ENCODE results near the gene EPHA7.
A peak's percentile ranks its signal among the peaks of the same experiment; 100 is the strongest.

Gene EPHA7

GRCh38 chr6:93419304-93420162 lies at the start of gene EPHA7:
Gene EPHA7, minus strand, starts transcription at chr6:93419559. Its CDS starts 218 bp downstream, at chr6:93419341.
- H3K27me3 ChIP-seq (ENCODE audit: insufficient read depth, low read length), result peaks cover 82% of the 10 kb centered on the region
- H3K36me3 ChIP-seq (ENCODE audit: insufficient read depth, low read length), result no peaks in the 10 kb centered on the region
- H3K27ac ChIP-seq (ENCODE audit: low read depth, low read length), result no peak within 1 kb of the TSS
- H3K4me3 ChIP-seq (ENCODE audit: low read depth, low read length), result peak within 1 kb of the TSS; percentile 81
- H3K4me1 ChIP-seq (ENCODE audit: control insufficient read depth, insufficient read depth, low read length, unreplicated experiment), result no peaks in the 10 kb centered on the region
- H3K79me2 ChIP-seq (ENCODE audit: control insufficient read depth, insufficient read depth, low read length, unreplicated experiment), result no peaks in the 10 kb centered on the region
- H2AFZ ChIP-seq (ENCODE audit: low read length, unreplicated experiment), result peak within 1 kb of the TSS; percentile 81

GRCh38 chr6:93468291-93468690 lies 48.9 kb upstream of the EPHA7 start:
- Histone ChIP-seq H3K79me2 (ENCODE audit: control insufficient read depth, insufficient read depth, low read length, unreplicated experiment) (no peaks in the 10 kb centered on the region), H3K4me1 (ENCODE audit: control insufficient read depth, insufficient read depth, low read length, unreplicated experiment) (no peaks in the 10 kb centered on the region), H3K36me3 (ENCODE audit: insufficient read depth, low read length) (no peaks in the 10 kb centered on the region), H3K27ac (ENCODE audit: low read depth, low read length) (no peak overlapping the region), H2AFZ (ENCODE audit: low read length, unreplicated experiment) (peak overlapping the region; percentile 48), H3K4me3 (ENCODE audit: low read depth, low read length) (no peak overlapping the region), H3K27me3 (ENCODE audit: insufficient read depth, low read length) (no peaks in the 10 kb centered on the region)

GRCh38 chr6:93454533-93454932 lies 35.2 kb upstream of the EPHA7 start:
- Histone ChIP-seq H3K4me1 (ENCODE audit: control insufficient read depth, insufficient read depth, low read length, unreplicated experiment) (no peaks in the 10 kb centered on the region), H3K27ac (ENCODE audit: low read depth, low read length) (no peak overlapping the region), H3K79me2 (ENCODE audit: control insufficient read depth, insufficient read depth, low read length, unreplicated experiment) (no peaks in the 10 kb centered on the region), H3K27me3 (ENCODE audit: insufficient read depth, low read length) (no peaks in the 10 kb centered on the region), H3K4me3 (ENCODE audit: low read depth, low read length) (no peak overlapping the region), H3K36me3 (ENCODE audit: insufficient read depth, low read length) (no peaks in the 10 kb centered on the region), H2AFZ (ENCODE audit: low read length, unreplicated experiment) (no peak overlapping the region)

GRCh38 chr6:93453956-93454355 lies 34.6 kb upstream of the EPHA7 start:
- Histone ChIP-seq H3K79me2 (ENCODE audit: control insufficient read depth, insufficient read depth, low read length, unreplicated experiment) (no peaks in the 10 kb centered on the region), H3K4me1 (ENCODE audit: control insufficient read depth, insufficient read depth, low read length, unreplicated experiment) (no peaks in the 10 kb centered on the region)

DNA sequence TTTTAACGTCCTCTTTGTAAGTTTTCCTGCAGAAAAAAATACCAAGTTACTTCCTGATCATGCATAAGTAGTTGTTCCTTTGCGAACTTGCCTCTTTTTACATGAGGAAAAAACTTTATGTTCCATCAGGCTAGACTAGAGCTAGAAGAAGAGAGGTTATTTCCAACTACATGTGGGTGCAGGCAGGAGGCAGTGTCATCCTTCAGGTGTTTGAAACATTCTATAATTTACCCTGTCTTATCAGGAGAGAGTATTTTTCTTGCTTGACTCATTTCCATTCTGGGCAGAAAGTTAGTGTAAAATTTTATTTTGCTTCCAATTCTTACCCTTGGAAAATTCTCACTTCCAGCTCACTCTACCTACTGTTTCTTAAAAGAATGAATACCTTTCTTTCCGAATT lies 28.5 kb upstream of the EPHA7 start:
- H3K36me3 ChIP-seq (ENCODE audit: insufficient read depth, low read length), result no peaks in the 10 kb centered on the region
- no peaks in the 10 kb centered on the region for H3K27me3 ChIP-seq (ENCODE audit: insufficient read depth, low read length)
- H3K4me1 ChIP-seq (ENCODE audit: control insufficient read depth, insufficient read depth, low read length, unreplicated experiment), result peaks cover 12% of the 10 kb centered on the region
- H2AFZ ChIP-seq (ENCODE audit: low read length, unreplicated experiment), result no peak overlapping the region
- no peak overlapping the region for H3K4me3 ChIP-seq (ENCODE audit: low read depth, low read length)
- no peak overlapping the region for H3K27ac ChIP-seq (ENCODE audit: low read depth, low read length)
- H3K79me2 ChIP-seq (ENCODE audit: control insufficient read depth, insufficient read depth, low read length, unreplicated experiment), result no peaks in the 10 kb centered on the region

More at GRCh38 chr6:93453956-93454355, 34.6 kb upstream of the EPHA7 start:
- peak overlapping the region; percentile 63 for H2AFZ ChIP-seq (ENCODE audit: low read length, unreplicated experiment)
- H3K36me3 ChIP-seq (ENCODE audit: insufficient read depth, low read length), result no peaks in the 10 kb centered on the region
- no peaks in the 10 kb centered on the region for H3K27me3 ChIP-seq (ENCODE audit: insufficient read depth, low read length)
- H3K4me3 ChIP-seq (ENCODE audit: low read depth, low read length), result peak overlapping the region; percentile 47; the same call in 1 of the 2 replicates
- H3K27ac ChIP-seq (ENCODE audit: low read depth, low read length), result no peak overlapping the region

- Histone ChIP-seq H3K36me3 (ENCODE audit: insufficient read depth, low read length) (no peaks in the 10 kb centered on the region), H3K4me3 (ENCODE audit: low read depth, low read length) (no peak overlapping the region), H3K4me1 (ENCODE audit: control insufficient read depth, insufficient read depth, low read length, unreplicated experiment) (no peaks in the 10 kb centered on the region), H2AFZ (ENCODE audit: low read length, unreplicated experiment) (no peak overlapping the region), H3K27me3 (ENCODE audit: insufficient read depth, low read length) (0 out of 2 replicates have a peak, but pooled peaks cover 5% of the 10 kb centered on the region), H3K27ac (ENCODE audit: low read depth, low read length) (no peak overlapping the region), H3K79me2 (ENCODE audit: control insufficient read depth, insufficient read depth, low read length, unreplicated experiment) (no peaks in the 10 kb centered on the region)
Observed at GRCh38 chr6:93437491-93437890, 18.1 kb upstream of the EPHA7 start.

GRCh38 chr6:93433592-93433991 lies 14.2 kb upstream of the EPHA7 start:
- H3K36me3 ChIP-seq (ENCODE audit: insufficient read depth, low read length), result no peaks in the 10 kb centered on the region
- H3K27me3 ChIP-seq (ENCODE audit: insufficient read depth, low read length), result 0 out of 2 replicates have a peak, but pooled peaks cover 7% of the 10 kb centered on the region
- peak overlapping the region; percentile 32 for H2AFZ ChIP-seq (ENCODE audit: low read length, unreplicated experiment)
- no peaks in the 10 kb centered on the region for H3K4me1 ChIP-seq (ENCODE audit: control insufficient read depth, insufficient read depth, low read length, unreplicated experiment)
- H3K4me3 ChIP-seq (ENCODE audit: low read depth, low read length), result peak overlapping the region; percentile 63
- no peaks in the 10 kb centered on the region for H3K79me2 ChIP-seq (ENCODE audit: control insufficient read depth, insufficient read depth, low read length, unreplicated experiment)
- no peak overlapping the region for H3K27ac ChIP-seq (ENCODE audit: low read depth, low read length)

GRCh38 chr6:93424303-93425064 lies 5.1 kb upstream of the EPHA7 start:
- Histone ChIP-seq H3K36me3 (ENCODE audit: insufficient read depth, low read length) (no peaks in the 10 kb centered on the region), H3K4me1 (ENCODE audit: control insufficient read depth, insufficient read depth, low read length, unreplicated experiment) (no peaks in the 10 kb centered on the region), H3K27ac (ENCODE audit: low read depth, low read length) (no peak overlapping the region), H3K4me3 (ENCODE audit: low read depth, low read length) (no peak overlapping the region), H3K79me2 (ENCODE audit: control insufficient read depth, insufficient read depth, low read length, unreplicated experiment) (no peaks in the 10 kb centered on the region), H3K27me3 (ENCODE audit: insufficient read depth, low read length) (peaks cover 47% of the 10 kb centered on the region), H2AFZ (ENCODE audit: low read length, unreplicated experiment) (peak overlapping the region; percentile 22)

DNA sequence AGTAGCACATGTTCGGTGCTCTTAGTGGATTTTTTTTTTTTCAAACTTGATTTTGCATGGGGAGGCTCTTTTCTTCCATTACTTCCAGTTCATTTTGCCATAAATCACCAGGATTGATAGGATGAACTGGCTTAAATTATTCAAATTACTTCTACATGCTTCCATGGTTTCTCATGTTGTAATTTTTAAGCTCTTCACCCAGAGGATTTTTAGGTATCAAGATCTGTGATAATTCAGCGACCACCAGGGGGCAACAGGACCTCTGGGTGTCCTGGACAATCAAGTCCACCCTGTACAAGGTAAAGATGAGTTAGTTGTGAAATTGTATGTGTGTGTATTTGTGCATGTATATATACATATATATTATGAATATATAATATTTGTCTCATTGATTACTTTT lies 4.2 kb upstream of the EPHA7 start:
- Histone ChIP-seq H3K36me3 (ENCODE audit: insufficient read depth, low read length) (no peaks in the 10 kb centered on the region), H3K79me2 (ENCODE audit: control insufficient read depth, insufficient read depth, low read length, unreplicated experiment) (no peaks in the 10 kb centered on the region), H3K27ac (ENCODE audit: low read depth, low read length) (no peak overlapping the region)

GRCh38 chr6:93420163-93420795 lies 920 bp upstream of the EPHA7 start:
- no peaks in the 10 kb centered on the region for H3K79me2 ChIP-seq (ENCODE audit: control insufficient read depth, insufficient read depth, low read length, unreplicated experiment)
- peak overlapping the region; percentile 81 for H2AFZ ChIP-seq (ENCODE audit: low read length, unreplicated experiment)
- no peaks in the 10 kb centered on the region for H3K4me1 ChIP-seq (ENCODE audit: control insufficient read depth, insufficient read depth, low read length, unreplicated experiment)
- H3K4me3 ChIP-seq (ENCODE audit: low read depth, low read length), result peak overlapping the region; percentile 81
- no peaks in the 10 kb centered on the region for H3K36me3 ChIP-seq (ENCODE audit: insufficient read depth, low read length)
- peaks cover 75% of the 10 kb centered on the region for H3K27me3 ChIP-seq (ENCODE audit: insufficient read depth, low read length)
- no peak overlapping the region for H3K27ac ChIP-seq (ENCODE audit: low read depth, low read length)

More for the DNA sequence above, 4.2 kb upstream of the EPHA7 start:
- no peak overlapping the region for H2AFZ ChIP-seq (ENCODE audit: low read length, unreplicated experiment)
- H3K27me3 ChIP-seq (ENCODE audit: insufficient read depth, low read length), result peaks cover 54% of the 10 kb centered on the region
- H3K4me1 ChIP-seq (ENCODE audit: control insufficient read depth, insufficient read depth, low read length, unreplicated experiment), result no peaks in the 10 kb centered on the region
- H3K4me3 ChIP-seq (ENCODE audit: low read depth, low read length), result no peak overlapping the region

Measured in ACC112 (cell line).